ENCODE results near the gene ZSCAN12. TPM values are rescaled to one million over a fixed set of nuclear protein-coding genes. Genes with fewer than 3 reads are reported as not detected.
"Not testable (repeated sequence)": the region's sequence is repeated elsewhere in the genome, so short reads cannot be mapped to it uniquely, and the experiment has no call there.

The ZSCAN12 gene
- polyA plus RNA-seq = under 1 TPM; 0.79 to 0.99 TPM

DNA sequence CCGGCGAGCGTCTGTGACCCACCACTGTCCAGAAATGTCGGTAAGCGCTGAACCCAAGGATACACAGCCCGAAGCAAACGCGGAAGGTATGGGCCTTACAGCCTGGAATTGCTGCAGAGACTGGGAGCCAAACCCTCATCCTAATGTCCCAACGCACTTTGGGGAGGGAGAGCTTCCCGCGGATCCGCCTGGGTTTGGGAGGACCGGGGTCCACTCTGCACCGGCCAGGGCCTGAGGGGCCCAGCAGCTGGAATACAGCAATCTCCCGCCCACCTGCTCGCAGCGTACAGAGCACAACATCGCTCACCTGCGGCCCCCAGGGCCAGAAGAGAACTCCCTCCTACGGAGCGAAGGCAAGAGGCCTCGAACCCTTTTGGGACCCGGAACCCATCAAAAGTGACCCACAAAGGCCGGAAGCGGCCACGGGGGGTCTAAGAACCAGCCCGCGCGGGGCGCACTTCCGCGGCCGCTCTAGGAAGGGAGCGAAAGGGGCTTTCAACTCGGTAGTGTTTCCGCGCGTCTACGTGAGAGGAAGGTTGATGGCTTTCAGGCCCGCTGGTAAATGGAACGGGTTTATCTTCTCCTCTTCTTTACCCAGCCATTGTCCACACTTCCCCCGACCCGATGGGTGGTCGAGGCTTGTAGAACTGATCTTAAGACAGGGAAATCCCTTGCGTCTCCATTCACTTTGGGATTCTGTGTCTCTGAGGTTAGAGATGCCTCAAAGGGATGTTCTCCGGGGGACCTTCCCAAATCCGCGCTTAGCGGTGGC lies at the start of gene ZSCAN12:
Gene ZSCAN12 (minus strand): TSS at position 398 of the 772 bp plus-strand sequence. CDS start 1,342 bp downstream, outside the sequence.
- no peaks in the 10 kb centered on the region for H3K9me3 ChIP-seq (ENCODE audit: control insufficient read depth in 2 of 2, insufficient read depth in 1 of 2, low read depth in 1 of 2, low read length in 1 of 2)
- H3K4me1 ChIP-seq (ENCODE audit: control insufficient read depth in 2 of 2, insufficient read depth in 2 of 2, low read length in 1 of 2) = peaks cover 3 to 4% of the 10 kb centered on the region in 2 donors
- H3K4me3 ChIP-seq (ENCODE audit: low read depth in 1 of 2, low read length in 2 of 2) = peak within 1 kb of the TSS; percentile 67 to 86
- no peaks in the 10 kb centered on the region for H3K36me3 ChIP-seq (ENCODE audit: control insufficient read depth in 2 of 2, insufficient read depth in 2 of 2, low read length in 1 of 2)
- no peaks in the 10 kb centered on the region for H3K27me3 ChIP-seq (ENCODE audit: control insufficient read depth in 1 of 2, insufficient read depth in 2 of 2, low read length in 2 of 2)
- WGBS, 2 donors = 1 to 2% methylated on average over 49 of the region's 49 CpGs
- peak within 1 kb of the TSS; percentile 29 to 45 for H3K27ac ChIP-seq (ENCODE audit: low read depth in 2 of 2, low read length in 1 of 2)

DNA sequence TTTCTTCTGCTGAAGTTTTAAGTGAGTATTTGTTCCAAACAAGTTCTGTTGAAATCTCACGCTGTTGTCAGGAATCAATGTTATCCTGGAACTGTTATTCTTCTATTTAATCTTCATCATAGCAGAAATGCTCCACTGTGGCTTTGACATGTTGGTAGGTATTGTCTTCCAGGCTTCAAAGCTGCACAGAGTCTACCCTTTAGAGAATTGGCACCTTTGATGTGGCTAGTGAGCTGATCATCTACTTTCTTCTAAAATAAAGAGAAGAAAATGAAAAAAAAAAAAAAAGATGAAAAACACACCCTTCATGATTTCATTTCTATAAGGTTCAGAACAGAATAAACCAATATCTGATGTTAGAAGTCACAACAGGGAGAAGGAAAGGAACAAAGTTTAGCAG lies 49.5 kb upstream of the ZSCAN12 start:
- Histone ChIP-seq H3K27ac (ENCODE audit: low read depth in 2 of 2, low read length in 1 of 2) (no peak overlapping the region), H3K36me3 (ENCODE audit: control insufficient read depth in 2 of 2, insufficient read depth in 2 of 2, low read length in 1 of 2) (no peaks in the 10 kb centered on the region), H3K9me3 (ENCODE audit: control insufficient read depth in 2 of 2, insufficient read depth in 1 of 2, low read depth in 1 of 2, low read length in 1 of 2) (no peaks in the 10 kb centered on the region), H3K4me1 (ENCODE audit: control insufficient read depth in 2 of 2, insufficient read depth in 2 of 2, low read length in 1 of 2) (no peaks in the 10 kb centered on the region), H3K27me3 (ENCODE audit: control insufficient read depth in 1 of 2, insufficient read depth in 2 of 2, low read length in 2 of 2) (peaks cover 0 to 3% of the 10 kb centered on the region in 2 donors), H3K4me3 (ENCODE audit: low read depth in 1 of 2, low read length in 2 of 2) (no peak overlapping the region)
- 77 to 91% methylated on average over 1 of the region's 1 CpG for WGBS, 2 donors

DNA sequence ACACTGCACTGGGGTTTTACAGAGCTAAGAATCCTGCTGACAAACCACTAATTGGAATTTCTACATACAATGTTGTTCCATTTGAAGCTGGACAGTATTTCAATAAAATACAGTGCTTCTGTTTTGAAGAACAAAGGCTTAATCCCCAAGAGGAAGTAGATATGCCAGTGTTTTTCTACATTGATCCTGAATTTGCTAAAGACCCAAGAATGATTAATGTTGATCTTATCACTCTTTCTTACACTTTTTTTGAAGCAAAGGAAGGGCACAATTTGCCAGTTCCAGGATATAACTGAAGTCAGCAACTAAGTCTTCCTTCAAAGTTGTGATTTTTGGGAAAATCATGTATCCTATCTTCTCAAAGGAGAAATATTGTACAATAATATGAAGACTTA lies 48.0 kb upstream of the ZSCAN12 start:
- H3K27me3 ChIP-seq (ENCODE audit: control insufficient read depth in 1 of 2, insufficient read depth in 2 of 2, low read length in 2 of 2); H3K36me3 ChIP-seq (ENCODE audit: control insufficient read depth in 2 of 2, insufficient read depth in 2 of 2, low read length in 1 of 2); H3K27ac ChIP-seq (ENCODE audit: low read depth in 2 of 2, low read length in 1 of 2); H3K4me1 ChIP-seq (ENCODE audit: control insufficient read depth in 2 of 2, insufficient read depth in 2 of 2, low read length in 1 of 2); H3K9me3 ChIP-seq (ENCODE audit: control insufficient read depth in 2 of 2, insufficient read depth in 1 of 2, low read depth in 1 of 2, low read length in 1 of 2); H3K4me3 ChIP-seq (ENCODE audit: low read depth in 1 of 2, low read length in 2 of 2): not testable (repeated sequence)

DNA sequence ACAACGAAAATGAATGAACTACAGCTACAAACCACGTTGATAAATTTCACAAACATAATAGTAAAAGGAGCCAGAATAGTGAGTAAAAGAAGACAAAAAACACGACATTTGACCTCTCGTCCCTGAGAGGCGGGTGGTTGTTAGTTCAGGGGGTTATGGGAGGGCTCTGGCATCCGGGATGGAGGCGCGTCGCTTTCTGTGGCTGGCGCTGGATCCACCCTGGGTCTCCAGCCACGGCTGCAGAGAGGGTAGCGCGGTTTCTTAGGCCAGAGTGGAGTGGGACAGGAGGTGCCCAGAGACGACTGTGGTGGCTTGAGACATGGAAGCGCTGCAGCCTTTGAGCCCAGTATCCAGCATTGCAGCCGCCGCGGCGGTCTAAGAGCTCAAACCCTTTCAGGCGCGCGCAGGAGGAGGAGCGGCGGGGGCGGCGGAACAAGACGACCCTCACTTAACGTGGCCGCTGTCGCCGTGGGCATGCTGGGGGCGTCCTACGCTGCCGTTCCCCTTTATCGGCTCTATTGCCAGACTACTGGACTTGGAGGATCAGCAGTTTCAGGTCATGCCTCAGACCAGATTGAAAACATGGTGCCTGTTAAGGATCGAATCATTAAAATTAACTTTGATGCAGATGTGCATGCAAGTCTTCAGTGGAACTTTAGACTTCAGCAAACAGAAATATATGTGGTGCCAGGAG lies 47.4 kb upstream of the ZSCAN12 start:
- no peaks in the 10 kb centered on the region for H3K36me3 ChIP-seq (ENCODE audit: control insufficient read depth in 2 of 2, insufficient read depth in 2 of 2, low read length in 1 of 2)
- H3K9me3 ChIP-seq (ENCODE audit: control insufficient read depth in 2 of 2, insufficient read depth in 1 of 2, low read depth in 1 of 2, low read length in 1 of 2) = peaks cover 0 to 3% of the 10 kb centered on the region in 2 donors
- no peak overlapping the region for H3K27ac ChIP-seq (ENCODE audit: low read depth in 2 of 2, low read length in 1 of 2)
- peaks cover 0 to 3% of the 10 kb centered on the region in 2 donors for H3K27me3 ChIP-seq (ENCODE audit: control insufficient read depth in 1 of 2, insufficient read depth in 2 of 2, low read length in 2 of 2)
- peak overlapping the region; percentile 5 to 21 for H3K4me3 ChIP-seq (ENCODE audit: low read depth in 1 of 2, low read length in 2 of 2)
- WGBS, 2 donors = 3 to 5% methylated on average over 36 of the region's 36 CpGs
- H3K4me1 ChIP-seq (ENCODE audit: control insufficient read depth in 2 of 2, insufficient read depth in 2 of 2, low read length in 1 of 2) = no peaks in the 10 kb centered on the region

DNA sequence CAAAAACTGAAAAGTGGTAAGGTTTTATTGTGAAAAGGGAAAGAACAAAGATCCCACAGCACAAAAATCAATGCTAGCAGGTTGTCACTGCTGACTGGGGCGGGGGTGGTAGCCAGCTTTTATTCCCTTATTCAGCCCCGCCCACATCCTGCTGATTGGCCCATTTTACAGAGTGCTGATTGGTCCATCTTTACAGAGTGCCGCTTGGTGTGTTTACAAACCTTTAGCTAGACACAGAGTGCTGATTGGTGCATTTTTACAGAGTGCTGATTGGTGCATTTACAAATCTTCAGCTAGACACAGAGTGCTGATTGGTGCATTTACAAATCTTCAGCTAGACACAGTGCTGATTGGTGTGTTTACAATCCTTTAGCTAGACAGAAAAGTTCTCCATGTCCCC lies 45.2 kb upstream of the ZSCAN12 start:
- not testable (repeated sequence) for H3K4me1 ChIP-seq (ENCODE audit: control insufficient read depth in 2 of 2, insufficient read depth in 2 of 2, low read length in 1 of 2); H3K27me3 ChIP-seq (ENCODE audit: control insufficient read depth in 1 of 2, insufficient read depth in 2 of 2, low read length in 2 of 2); H3K9me3 ChIP-seq (ENCODE audit: control insufficient read depth in 2 of 2, insufficient read depth in 1 of 2, low read depth in 1 of 2, low read length in 1 of 2); H3K27ac ChIP-seq (ENCODE audit: low read depth in 2 of 2, low read length in 1 of 2); H3K36me3 ChIP-seq (ENCODE audit: control insufficient read depth in 2 of 2, insufficient read depth in 2 of 2, low read length in 1 of 2); H3K4me3 ChIP-seq (ENCODE audit: low read depth in 1 of 2, low read length in 2 of 2)
- WGBS, 2 donors = 91 to 92% methylated on average over 3 of the region's 3 CpGs

DNA sequence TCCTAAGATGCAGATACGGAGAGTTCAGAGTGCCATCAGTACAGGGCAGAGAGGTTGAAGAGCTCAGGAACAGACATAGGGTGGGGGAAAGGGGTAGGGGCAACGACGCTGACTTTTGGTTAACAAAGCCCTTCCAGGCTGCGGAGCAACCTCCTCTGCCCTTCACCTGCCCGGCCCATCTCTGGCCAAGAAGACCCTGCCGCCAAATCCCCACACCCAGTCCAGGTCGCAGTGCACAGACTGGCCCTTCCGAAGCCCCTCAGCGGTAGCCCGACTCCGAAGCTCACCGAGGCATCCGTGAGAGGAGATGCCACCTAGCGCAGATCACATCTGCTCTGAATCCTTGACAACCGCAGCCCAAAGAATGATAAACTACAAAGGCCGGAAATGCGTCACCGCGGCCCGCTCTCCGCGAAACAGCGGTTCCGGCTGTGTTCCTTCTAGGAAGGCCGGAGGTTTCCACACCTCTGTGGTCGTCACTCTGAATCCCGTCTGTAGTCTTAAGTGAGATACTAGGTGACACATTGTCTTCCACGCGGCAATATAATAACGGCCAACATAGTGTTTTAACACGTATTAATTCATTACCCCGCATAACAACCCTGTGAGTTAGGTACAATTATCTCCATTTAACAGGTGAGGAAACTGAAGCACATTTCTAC lies 43.7 kb upstream of the ZSCAN12 start, which contains the start of gene ZSCAN23:
Gene ZSCAN23 (minus strand): TSS at position 380 of the 662 bp plus-strand sequence. CDS start 7,225 bp downstream, outside the sequence.
- H3K27me3 ChIP-seq (ENCODE audit: control insufficient read depth in 1 of 2, insufficient read depth in 2 of 2, low read length in 2 of 2) = peaks cover 0 to 3% of the 10 kb centered on the region in 2 donors
- H3K27ac ChIP-seq (ENCODE audit: low read depth in 2 of 2, low read length in 1 of 2) = peak within 1 kb of the TSS; percentile 15 to 52
- 2 to 5% methylated on average over 32 of the region's 32 CpGs for WGBS, 2 donors

DNA sequence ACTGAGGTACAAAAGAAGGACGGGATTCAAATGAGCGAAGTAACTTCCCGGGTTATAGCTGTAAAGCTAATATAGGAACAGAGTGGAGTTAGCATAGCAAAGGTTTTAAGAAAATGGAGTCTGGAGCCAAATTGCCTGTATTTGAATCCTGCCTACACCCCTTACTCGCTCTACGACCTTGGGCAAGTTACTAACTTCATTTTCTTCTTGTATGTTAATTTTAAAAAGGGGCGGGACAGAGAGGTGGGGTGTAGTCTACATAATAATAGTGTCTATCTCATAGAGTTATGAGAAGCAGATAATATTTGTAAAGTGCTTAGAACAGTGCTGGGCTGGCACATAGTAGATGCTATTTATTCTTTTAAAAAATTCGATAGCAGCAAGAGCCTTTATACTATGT lies 43.0 kb upstream of the ZSCAN12 start:
- 56 to 60% methylated on average over 7 of the region's 7 CpGs for WGBS, 2 donors
- Histone ChIP-seq H3K4me1 (ENCODE audit: control insufficient read depth in 2 of 2, insufficient read depth in 2 of 2, low read length in 1 of 2) (no peaks in the 10 kb centered on the region), H3K27ac (ENCODE audit: low read depth in 2 of 2, low read length in 1 of 2) (no peak overlapping the region), H3K27me3 (ENCODE audit: control insufficient read depth in 1 of 2, insufficient read depth in 2 of 2, low read length in 2 of 2) (peaks cover 0 to 3% of the 10 kb centered on the region in 2 donors), H3K9me3 (ENCODE audit: control insufficient read depth in 2 of 2, insufficient read depth in 1 of 2, low read depth in 1 of 2, low read length in 1 of 2) (peaks cover 0 to 3% of the 10 kb centered on the region in 2 donors), H3K4me3 (ENCODE audit: low read depth in 1 of 2, low read length in 2 of 2) (peak overlapping the region in 1 of 2 donors; percentile 59), H3K36me3 (ENCODE audit: control insufficient read depth in 2 of 2, insufficient read depth in 2 of 2, low read length in 1 of 2) (no peaks in the 10 kb centered on the region)

More for the DNA sequence above, 43.7 kb upstream of the ZSCAN12 start, which contains the start of gene ZSCAN23:
- H3K4me3 ChIP-seq (ENCODE audit: low read depth in 1 of 2, low read length in 2 of 2) = peak within 1 kb of the TSS; percentile 59 to 83
- H3K4me1 ChIP-seq (ENCODE audit: control insufficient read depth in 2 of 2, insufficient read depth in 2 of 2, low read length in 1 of 2) = no peaks in the 10 kb centered on the region
- H3K9me3 ChIP-seq (ENCODE audit: control insufficient read depth in 2 of 2, insufficient read depth in 1 of 2, low read depth in 1 of 2, low read length in 1 of 2) = peaks cover 0 to 3% of the 10 kb centered on the region in 2 donors
- no peaks in the 10 kb centered on the region for H3K36me3 ChIP-seq (ENCODE audit: control insufficient read depth in 2 of 2, insufficient read depth in 2 of 2, low read length in 1 of 2)

DNA sequence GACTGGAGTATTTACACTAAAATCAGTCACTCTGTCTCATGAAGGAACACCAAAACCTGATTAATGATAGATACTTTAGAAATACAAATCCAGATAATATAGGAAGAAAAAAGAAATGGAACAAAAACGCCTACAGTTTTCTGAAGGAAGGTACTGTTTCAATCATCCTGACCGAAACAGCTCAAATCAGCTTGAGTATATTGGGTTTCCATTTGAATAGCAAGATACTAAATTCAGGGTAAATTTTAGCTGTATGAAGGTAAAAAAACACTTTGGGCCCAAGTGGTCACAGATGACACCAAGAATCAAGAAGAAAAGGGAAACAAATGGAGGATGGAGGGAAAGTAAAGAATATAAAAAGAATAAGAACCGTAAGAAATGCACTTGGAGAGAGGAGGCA lies 36.9 kb upstream of the ZSCAN12 start:
- H3K4me1 ChIP-seq (ENCODE audit: control insufficient read depth in 2 of 2, insufficient read depth in 2 of 2, low read length in 1 of 2) = no peaks in the 10 kb centered on the region
- H3K9me3 ChIP-seq (ENCODE audit: control insufficient read depth in 2 of 2, insufficient read depth in 1 of 2, low read depth in 1 of 2, low read length in 1 of 2) = no peaks in the 10 kb centered on the region
- no peak overlapping the region for H3K27ac ChIP-seq (ENCODE audit: low read depth in 2 of 2, low read length in 1 of 2)
- H3K36me3 ChIP-seq (ENCODE audit: control insufficient read depth in 2 of 2, insufficient read depth in 2 of 2, low read length in 1 of 2) = no peaks in the 10 kb centered on the region
- 86 to 88% methylated on average over 3 of the region's 3 CpGs for WGBS, 2 donors
- H3K4me3 ChIP-seq (ENCODE audit: low read depth in 1 of 2, low read length in 2 of 2) = no peak overlapping the region
- H3K27me3 ChIP-seq (ENCODE audit: control insufficient read depth in 1 of 2, insufficient read depth in 2 of 2, low read length in 2 of 2) = no peaks in the 10 kb centered on the region

DNA sequence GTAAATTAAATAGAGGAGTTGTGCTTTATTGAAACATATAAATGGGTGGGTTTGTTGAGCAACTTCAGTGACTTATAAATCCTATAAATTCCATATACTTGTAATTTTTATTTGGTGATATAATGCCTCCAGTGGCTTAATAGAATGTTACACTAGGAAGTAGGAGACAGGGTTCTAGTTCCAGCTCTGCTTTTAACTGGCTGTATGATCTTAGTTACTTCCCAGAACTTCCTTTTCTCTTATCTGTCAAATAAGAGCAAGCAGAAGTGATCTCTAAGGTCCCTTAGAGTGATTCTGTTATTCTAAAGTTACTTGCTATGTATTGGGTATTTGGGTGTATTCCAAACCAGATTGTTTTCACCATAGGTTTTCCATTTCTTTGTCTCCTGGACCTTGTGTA lies 33.6 kb upstream of the ZSCAN12 start:
- Histone ChIP-seq H3K27ac (ENCODE audit: low read depth in 2 of 2, low read length in 1 of 2) (no peak overlapping the region), H3K9me3 (ENCODE audit: control insufficient read depth in 2 of 2, insufficient read depth in 1 of 2, low read depth in 1 of 2, low read length in 1 of 2) (no peaks in the 10 kb centered on the region), H3K4me3 (ENCODE audit: low read depth in 1 of 2, low read length in 2 of 2) (no peak overlapping the region), H3K27me3 (ENCODE audit: control insufficient read depth in 1 of 2, insufficient read depth in 2 of 2, low read length in 2 of 2) (no peaks in the 10 kb centered on the region), H3K4me1 (ENCODE audit: control insufficient read depth in 2 of 2, insufficient read depth in 2 of 2, low read length in 1 of 2) (no peaks in the 10 kb centered on the region), H3K36me3 (ENCODE audit: control insufficient read depth in 2 of 2, insufficient read depth in 2 of 2, low read length in 1 of 2) (no peaks in the 10 kb centered on the region)

Measured in esophagus (tissue), 2 donors.